PC-9 (cell line): ENCODE measurements around the gene LRMDA. TPM values are rescaled to one million over a fixed set of nuclear protein-coding genes. Genes with fewer than 3 reads are reported as not detected.

Experiments used
- BruUV-seq: library from RNA; stranded (reverse); fragments of 400-500 nt; replicated peaks from 2 replicates; lab custom pipeline; 2021; lab: Mats Ljungman, UMichigan
- CTCF ChIA-PET: fragments of 300-600 bp; sonication (Branson Sonifier 250); formaldehyde crosslinking; loops from one replicate; lab custom pipeline; 2022; ENCODE audit warnings: antibody characterized with exemption; lab: Charles Lee
- POLR2A ChIA-PET: fragments of 300-600 bp; sonication (Branson Sonifier 250); formaldehyde crosslinking; loops from one replicate; lab custom pipeline; 2022; ENCODE audit warnings: antibody characterized with exemption; ENCODE audit not compliant: unreplicated experiment; lab: Charles Lee
- DNase-seq, 2 experiments: peaks; one replicate each; pipeline versions ENCODE4 v3.0.0 to v3.0.0-alpha.2; 2015 to 2022; ENCODE audit warnings: mixed read lengths in 1 of 2
- H2AFZ ChIP-seq: fragments of 200-600 bp; sonication (generic); 2 replicates; pipeline ENCODE4 v1.8.1; 2017; ENCODE audit warnings: antibody characterized with exemption
- H3F3A ChIP-seq: fragments of 200-600 bp; sonication (generic); 2 replicates; pipeline ENCODE4 v1.8.1; 2017; ENCODE audit warnings: antibody characterized with exemption, mild to moderate bottlenecking, low read depth; ENCODE audit not compliant: insufficient read depth
- H3K27ac ChIP-seq: fragments of 200-600 bp; sonication (generic); 2 replicates; pipeline ENCODE4 v1.6.1; 2016; ENCODE audit warnings: mixed run types
- H3K27me3 ChIP-seq: fragments of 200-600 bp; sonication (generic); 2 replicates; pipeline ENCODE4 v1.6.1; 2016; ENCODE audit warnings: low read depth, mixed run types; ENCODE audit not compliant: insufficient read depth
- H3K36me3 ChIP-seq: fragments of 200-600 bp; sonication (generic); 2 replicates; pipeline ENCODE4 v1.6.1; 2016; ENCODE audit warnings: low read depth, mixed run types
- H3K4me1 ChIP-seq: fragments of 200-600 bp; sonication (generic); replicated peaks from 2 replicates; pipeline ENCODE4 v1.6.1; 2016; ENCODE audit warnings: mixed run types; ENCODE audit not compliant: insufficient read depth
- H3K4me2 ChIP-seq: fragments of 200-600 bp; sonication (generic); 2 replicates; pipeline ENCODE4 v1.6.1; 2017; ENCODE audit warnings: mixed run types
- H3K4me3 ChIP-seq: fragments of 200-600 bp; sonication (generic); 2 replicates; pipeline ENCODE4 v1.6.1; 2016; ENCODE audit warnings: mixed run types
- H3K79me2 ChIP-seq: fragments of 200-600 bp; sonication (generic); 2 replicates; pipeline ENCODE4 v1.6.1; 2017; ENCODE audit warnings: low read depth, mixed run types
- H3K9me2 ChIP-seq: fragments of 200-600 bp; sonication (generic); 2 replicates; pipeline ENCODE4 v1.8.1; 2017; ENCODE audit warnings: mild to moderate bottlenecking; ENCODE audit not compliant: insufficient read depth
- H3K9me3 ChIP-seq: fragments of 200-600 bp; sonication (generic); 2 replicates; pipeline ENCODE4 v1.8.1; 2016; ENCODE audit warnings: low read depth; ENCODE audit not compliant: insufficient read depth
- H4K20me1 ChIP-seq: fragments of 200-600 bp; sonication (generic); 2 replicates; pipeline ENCODE4 v1.8.1; 2017; ENCODE audit not compliant: insufficient read depth
- CTCF ChIP-seq: fragments of 200-600 bp; sonication (generic); conservative IDR thresholded peaks from 2 replicates; pipeline ENCODE4 v1.6.1; 2017; ENCODE audit warnings: mixed run types, antibody characterized with exemption, mild to moderate bottlenecking, moderate library complexity
- EZH2 ChIP-seq: fragments of 200-600 bp; sonication (generic); IDR thresholded peaks from 2 replicates; pipeline ENCODE4 v1.8.0; 2017; ENCODE audit warnings: antibody characterized with exemption, low read depth
- intact Hi-C: fragments of 100-400 bp; cut with micrococcal nuclease; formaldehyde crosslinking; loops from one replicate; pipeline ENCODE4 v1.10.0; 2022; ENCODE audit not compliant: unreplicated experiment
- total RNA-seq: library from RNA; stranded (reverse); gene quantifications from 2 replicates; pipeline ENCODE4 v1.2.3, GENCODE V29; 2021

The LRMDA gene
- total RNA-seq, 1 experiment from 2014 or later = not detected

- no peak for DNase-seq
Observed at GRCh38 chr10:76504823-76505222, 1073.4 kb downstream of the LRMDA start.

GRCh38 chr10:76509446-76509845 lies 1078.0 kb downstream of the LRMDA start:
- no peaks in the 10 kb centered on the region for H3F3A ChIP-seq
- no peak overlapping the region for H2AFZ ChIP-seq
- H3K4me1 ChIP-seq = no peaks in the 10 kb centered on the region
- CTCF ChIA-PET = no interaction called here
- H3K36me3 ChIP-seq = no peaks in the 10 kb centered on the region
- H4K20me1 ChIP-seq = no peaks in the 10 kb centered on the region
- H3K27me3 ChIP-seq = no peaks in the 10 kb centered on the region
- H3K79me2 ChIP-seq = no peaks in the 10 kb centered on the region
- H3K4me3 ChIP-seq = no peak overlapping the region
- TF ChIP-seq EZH2 (no peak), CTCF (no peak)
- POLR2A ChIA-PET = no interaction called here
- H3K9me3 ChIP-seq = peaks cover 4% of the 10 kb centered on the region; the same call in 1 of the 2 replicates
- no peaks in the 10 kb centered on the region for H3K9me2 ChIP-seq
- intact Hi-C loops = no loop called here
- no peak overlapping the region for H3K4me2 ChIP-seq
- BruUV-seq = no TSS peak
- H3K27ac ChIP-seq = no peak overlapping the region
- DNase-seq = no peak

More at GRCh38 chr10:76504823-76505222, 1073.4 kb downstream of the LRMDA start:
- Histone ChIP-seq H3K4me2 (no peak overlapping the region), H3K9me2 (no peaks in the 10 kb centered on the region), H3K4me1 (no peaks in the 10 kb centered on the region), H3F3A (no peaks in the 10 kb centered on the region), H4K20me1 (no peaks in the 10 kb centered on the region), H3K79me2 (no peaks in the 10 kb centered on the region), H2AFZ (no peak overlapping the region), H3K9me3 (0 out of 2 replicates have a peak, but pooled peaks cover 9% of the 10 kb centered on the region), H3K4me3 (no peak overlapping the region), H3K27ac (no peak overlapping the region), H3K36me3 (no peaks in the 10 kb centered on the region), H3K27me3 (no peaks in the 10 kb centered on the region)
- intact Hi-C loops = no loop called here
- no peak for TF ChIP-seq EZH2
- no peak for TF ChIP-seq CTCF
- ChIA-PET POLR2A (no interaction called here), CTCF (no interaction called here)
- BruUV-seq = no TSS peak

GRCh38 chr10:76514321-76514720 lies 1082.9 kb downstream of the LRMDA start:
- Histone ChIP-seq H3K9me3 (peaks cover 4% of the 10 kb centered on the region; the same call in 1 of the 2 replicates), H3K79me2 (no peaks in the 10 kb centered on the region), H3K4me3 (no peak overlapping the region), H4K20me1 (no peaks in the 10 kb centered on the region), H3K27me3 (no peaks in the 10 kb centered on the region), H3K9me2 (no peaks in the 10 kb centered on the region), H3K4me1 (no peaks in the 10 kb centered on the region), H3K36me3 (no peaks in the 10 kb centered on the region), H3F3A (no peaks in the 10 kb centered on the region), H2AFZ (no peak overlapping the region), H3K4me2 (no peak overlapping the region), H3K27ac (no peak overlapping the region)
- intact Hi-C loops = no loop called here
- CTCF ChIA-PET = no interaction called here
- POLR2A ChIA-PET = no interaction called here
- TF ChIP-seq EZH2 = no peak
- TF ChIP-seq CTCF = no peak
- BruUV-seq = no TSS peak
- no peak for DNase-seq
